K562 (cell line): ENCODE measurements around the gene PTGIR. TPM values are rescaled to one million over a fixed set of nuclear protein-coding genes. Genes with fewer than 3 reads are reported as not detected.
A peak's percentile ranks its signal among the peaks of the same experiment; 100 is the strongest.

ENCODE experiments used
- CGGBP1 ChIP-seq: fragments of 250-450 bp; sonication (Bioruptor Pico); IDR thresholded peaks from 2 replicates; pipeline ENCODE4 v1.9.0; 2021; ENCODE audit warnings: mild to moderate bottlenecking
- CTCF ChIP-seq, 3 experiments: IDR thresholded peaks in 2 of 3; conservative IDR thresholded peaks in 1 of 3; 2 replicates each; pipeline ENCODE4 v1.5.1; 2011 to 2012; ENCODE audit warnings: low read length in 3 of 3, mild to moderate bottlenecking in 3 of 3, control low read depth in 2 of 3, improper control_type of control experiment in 1 of 3, inconsistent platforms in 1 of 3, low read depth in 1 of 3, mixed read lengths in 1 of 3, moderate library complexity in 1 of 3; ENCODE audit not compliant: insufficient read depth in 2 of 3
- ETV5 ChIP-seq: sonication (generic); formaldehyde crosslinking; IDR thresholded peaks from 2 replicates; pipeline ENCODE4 v1.4.0; 2020; ENCODE audit warnings: low read depth, mild to moderate bottlenecking, missing genetic modification reagents
- GTF2E2 ChIP-seq: fragments of 200-800 bp; sonication (Bioruptor generic); IDR thresholded peaks from 2 replicates; pipeline ENCODE4 v1.6.1; 2016; ENCODE audit warnings: missing genetic modification characterization, missing compliant biosample characterization
- GTF3C2 ChIP-seq: IDR thresholded peaks from 3 replicates; pipeline ENCODE4 v1.6.1; 2011; ENCODE audit warnings: borderline replicate concordance, mild to moderate bottlenecking, moderate library complexity; ENCODE audit not compliant: insufficient read length; ENCODE audit errors: extremely low read depth
- HDAC2 ChIP-seq: fragments of 450-650 bp; IDR thresholded peaks from 2 replicates; pipeline ENCODE4 v1.6.1; 2016; ENCODE audit warnings: mild to moderate bottlenecking
- MCM5 ChIP-seq: fragments of 450-650 bp; IDR thresholded peaks from 2 replicates; pipeline ENCODE4 v1.6.1; 2016; ENCODE audit warnings: low read depth
- MYC ChIP-seq, 2 experiments: fragments of 250-450 bp in 1 of 2; sonication (Bioruptor Pico) in 1 of 2; IDR thresholded peaks; 2 replicates each; pipeline versions ENCODE4 v1.5.1 to v1.6.1; 2012 to 2021; ENCODE audit warnings: low read depth in 2 of 2, borderline replicate concordance in 1 of 2, improper control_type of control experiment in 1 of 2, low read length in 1 of 2, mild to moderate bottlenecking in 1 of 2, moderate library complexity in 1 of 2
- POLR2G ChIP-seq: fragments of 200-400 bp; formaldehyde crosslinking; IDR thresholded peaks from 2 replicates; pipeline ENCODE4 v1.6.1; 2017; ENCODE audit warnings: low read depth, mild to moderate bottlenecking, antibody characterized with exemption, low read length, moderate library complexity
- SUPT5H ChIP-seq: fragments of 450-650 bp; IDR thresholded peaks from 2 replicates; pipeline ENCODE4 v1.6.1; 2016
- TFAM ChIP-seq: fragments of 250-450 bp; sonication (Bioruptor Pico); conservative IDR thresholded peaks from 2 replicates; pipeline ENCODE4 v1.5.0; 2021; ENCODE audit warnings: mild to moderate bottlenecking, moderate library complexity
- UBTF ChIP-seq, 2 experiments: IDR thresholded peaks; 2 replicates each; pipeline ENCODE4 v1.6.1; 2012; ENCODE audit warnings: improper control_type of control experiment in 2 of 2, low read depth in 2 of 2, low read length in 2 of 2, borderline replicate concordance in 1 of 2
- ZBTB26 ChIP-seq: fragments of 450-650 bp; formaldehyde crosslinking; IDR thresholded peaks from 2 replicates; pipeline ENCODE4 v1.4.0; 2022; ENCODE audit warnings: missing genetic modification characterization
- ZEB2 ChIP-seq: fragments of 450-650 bp; IDR thresholded peaks from 2 replicates; pipeline ENCODE4 v1.6.1; 2016
- ZNF507 ChIP-seq: conservative IDR thresholded peaks from 2 replicates; pipeline ENCODE4 v1.6.1; 2017; ENCODE audit warnings: missing genetic modification characterization, missing compliant biosample characterization
- ZNF584 ChIP-seq: fragments of 200-800 bp; sonication (Bioruptor generic); IDR thresholded peaks from 2 replicates; pipeline ENCODE4 v1.6.1; 2016; ENCODE audit warnings: low read depth, mild to moderate bottlenecking, missing genetic modification characterization, missing compliant biosample characterization
- ZNF76 ChIP-seq: fragments of 250-450 bp; sonication (Bioruptor Pico); IDR thresholded peaks from 2 replicates; pipeline ENCODE4 v1.4.0; 2020; ENCODE audit warnings: mild to moderate bottlenecking, moderate library complexity, borderline replicate concordance
- polyA plus RNA-seq, 8 experiments: library from polyadenylated mRNA; depleted of rRNA in 4 of 8; stranded (reverse) in 5 of 8; unstranded in 3 of 8; fragments of >200 nt; fragmentation: Nextera tagmentation in 2 of 8; fragmentation: Illumina TruSeq in 1 of 8; extraction: Ambion mirVana in 2 of 8; extraction: Trizol in 1 of 8; gene quantifications; 2 replicates each; pipeline versions ENCODE4 v1.2.1 to v1.2.3, GENCODE V29; 2011 to 2014; ENCODE audit warnings: inconsistent platforms in 1 of 8, missing spikeins in 1 of 8
- total RNA-seq, 7 experiments: library from RNA; depleted of rRNA in 6 of 7; stranded (reverse); fragments of >200 nt in 6 of 7; fragmentation: Illumina TruSeq in 2 of 7; extraction: Trizol in 2 of 7; gene quantifications; 2 replicates each; pipeline versions ENCODE4 v1.2.1 to v1.2.3, GENCODE V29; 2011 to 2021; ENCODE audit warnings: low replicate concordance in 1 of 7

PTGIR gene
- total and polyA plus RNA-seq, 9 of the 15 experiments (the other 6 are each of a cell fraction or from before 2014, with no cell fraction given): 0.11 to 3.4 (median 1.1) TPM; not detected in 1

GRCh38 chr19:46639358-46640182 is 14.7 kb upstream of the PTGIR start (continued):
- no peak for TF ChIP-seq GTF3C2
- TF ChIP-seq ETV5: 0 out of 2 replicates have a peak, but pooled peaks have one; percentile 43
- no peak for TF ChIP-seq ZNF584
- TF ChIP-seq ZEB2: no peak
- no peak for TF ChIP-seq ZBTB26 (CRISPR knock-in tag)
- TF ChIP-seq UBTF (IDR thresholded peaks at IDR 0.05; ENCODE audit: borderline replicate concordance in 1 of 2, low read depth in 2 of 2, low read length in 2 of 2): no peak
- peak; percentile 66 for TF ChIP-seq POLR2G
- TF ChIP-seq CGGBP1 (CRISPR knock-in tag): no peak
- no peak for TF ChIP-seq ZNF507
- TF ChIP-seq MCM5: no peak
- no peak for TF ChIP-seq SUPT5H
- TF ChIP-seq HDAC2: no peak
- TF ChIP-seq ZNF76 (CRISPR knock-in tag): no peak
- no peak for TF ChIP-seq CTCF (IDR thresholded peaks at IDR 0.05 in 2 of 3, conservative IDR thresholded peaks at IDR 0.05 in 1 of 3; ENCODE audit: insufficient read depth in 2 of 3, low read depth in 1 of 3, low read length in 3 of 3)
- TF ChIP-seq GTF2E2 (tag): no peak
- TF ChIP-seq MYC (IDR thresholded peaks at IDR 0.05; ENCODE audit: low read depth, low read length): no peak
- TF ChIP-seq MYC (CRISPR knock-in tag; IDR thresholded peaks at IDR 0.05; ENCODE audit: borderline replicate concordance, low read depth): no peak
- TF ChIP-seq TFAM (CRISPR knock-in tag): no peak
